ENCODE data around the gene ST7L.

Gene ST7L

DNA sequence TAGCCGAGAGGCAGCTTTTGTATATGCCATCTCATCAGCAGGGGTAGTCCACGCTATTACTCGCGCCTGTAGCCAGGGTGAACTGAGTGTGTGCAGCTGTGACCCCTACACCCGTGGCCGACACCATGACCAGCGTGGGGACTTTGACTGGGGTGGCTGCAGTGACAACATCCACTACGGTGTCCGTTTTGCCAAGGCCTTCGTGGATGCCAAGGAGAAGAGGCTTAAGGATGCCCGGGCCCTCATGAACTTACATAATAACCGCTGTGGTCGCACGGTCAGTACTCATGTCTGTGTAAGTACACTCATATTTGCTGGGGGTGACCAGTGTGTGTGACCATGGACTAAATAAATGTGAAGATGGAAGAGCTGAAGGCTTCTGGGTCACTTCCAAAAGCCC, 102.8 kb downstream of the ST7L start:
- TF ChIP-seq, protein P1, sequence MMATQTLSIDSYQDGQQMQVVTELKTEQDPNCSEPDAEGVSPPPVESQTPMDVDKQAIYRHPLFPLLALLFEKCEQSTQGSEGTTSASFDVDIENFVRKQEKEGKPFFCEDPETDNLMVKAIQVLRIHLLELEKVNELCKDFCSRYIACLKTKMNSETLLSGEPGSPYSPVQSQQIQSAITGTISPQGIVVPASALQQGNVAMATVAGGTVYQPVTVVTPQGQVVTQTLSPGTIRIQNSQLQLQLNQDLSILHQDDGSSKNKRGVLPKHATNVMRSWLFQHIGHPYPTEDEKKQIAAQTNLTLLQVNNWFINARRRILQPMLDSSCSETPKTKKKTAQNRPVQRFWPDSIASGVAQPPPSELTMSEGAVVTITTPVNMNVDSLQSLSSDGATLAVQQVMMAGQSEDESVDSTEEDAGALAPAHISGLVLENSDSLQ (IDR thresholded peaks at IDR 0.05) = no peak
- TF ChIP-seq LEF1 (IDR thresholded peaks at IDR 0.05; ENCODE audit: borderline replicate concordance) (no peak), FOXK2 (IDR thresholded peaks at IDR 0.05) (no peak), ELF4 (IDR thresholded peaks at IDR 0.05) (no peak), TARDBP (IDR thresholded peaks at IDR 0.05) (no peak), BHLHE40 (IDR thresholded peaks at IDR 0.05; ENCODE audit: borderline replicate concordance) (no peak), HDGF (IDR thresholded peaks at IDR 0.05; ENCODE audit: borderline replicate concordance) (no peak), L3MBTL2 (conservative IDR thresholded peaks at IDR 0.05) (no peak), FOXA1 (IDR thresholded peaks at IDR 0.05) (no peak), SUZ12 (IDR thresholded peaks at IDR 0.05) (no peak), CTBP1 (IDR thresholded peaks at IDR 0.05; ENCODE audit: borderline replicate concordance) (no peak), NFRKB (IDR thresholded peaks at IDR 0.05) (no peak), SP1 (IDR thresholded peaks at IDR 0.05) (no peak), ZNF384 (IDR thresholded peaks at IDR 0.05) (no peak), FOXM1 (IDR thresholded peaks at IDR 0.05; ENCODE audit: borderline replicate concordance) (no peak), ARNT (IDR thresholded peaks at IDR 0.05) (no peak)
- no peak for DNase-seq (ENCODE audit: extremely low spot score)
- POLR2A ChIA-PET = no interaction called here
- CTCF ChIA-PET = interaction anchor here (1.9 kb wide), 1 partner anchor 11 kb away, joined by 5 read pairs; no protein-coding TSS in a partner anchor

DNA sequence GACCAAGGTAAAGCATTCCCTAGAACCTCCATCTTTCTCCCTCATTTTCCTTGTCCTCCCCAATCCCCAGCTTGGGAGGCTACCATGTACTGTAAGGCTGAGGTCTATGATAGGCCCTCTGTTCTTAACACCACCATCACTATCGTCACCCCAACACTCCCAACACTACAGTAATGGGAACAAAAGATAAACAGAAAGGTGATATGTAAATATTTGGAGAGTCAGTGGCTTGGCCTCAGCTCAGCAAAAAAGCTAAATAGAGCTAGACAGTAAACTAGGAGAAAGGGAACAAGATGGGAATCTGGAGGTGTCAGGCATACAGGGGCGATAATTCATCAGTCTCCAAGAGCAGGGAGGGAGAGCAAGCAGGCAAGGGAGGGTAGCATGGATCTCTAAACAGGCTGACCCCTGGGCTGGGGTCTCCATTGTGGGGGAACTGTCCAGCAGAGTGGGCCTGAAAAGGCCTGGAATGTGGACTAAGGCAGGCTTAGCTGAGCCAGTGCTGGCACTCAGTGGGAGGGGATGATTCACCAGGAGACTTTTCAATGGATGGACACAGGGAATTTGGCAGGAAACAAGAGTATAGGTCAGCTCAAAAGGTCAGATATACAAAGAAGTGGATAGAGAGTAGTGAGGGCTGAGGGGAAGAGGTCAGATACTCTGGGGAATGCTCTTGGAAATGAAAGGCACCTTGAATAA, 103.5 kb downstream of the ST7L start:
- POLR2A ChIA-PET = no interaction called here
- TF ChIP-seq ZNF384 (IDR thresholded peaks at IDR 0.05) (no peak), NFRKB (IDR thresholded peaks at IDR 0.05) (no peak), TARDBP (IDR thresholded peaks at IDR 0.05) (no peak), FOXK2 (IDR thresholded peaks at IDR 0.05) (no peak), SP1 (IDR thresholded peaks at IDR 0.05) (no peak), FOXM1 (IDR thresholded peaks at IDR 0.05; ENCODE audit: borderline replicate concordance) (no peak), L3MBTL2 (conservative IDR thresholded peaks at IDR 0.05) (no peak), BHLHE40 (IDR thresholded peaks at IDR 0.05; ENCODE audit: borderline replicate concordance) (no peak), SUZ12 (IDR thresholded peaks at IDR 0.05) (no peak), ARNT (IDR thresholded peaks at IDR 0.05) (no peak), LEF1 (IDR thresholded peaks at IDR 0.05; ENCODE audit: borderline replicate concordance) (no peak), ELF4 (IDR thresholded peaks at IDR 0.05) (no peak), FOXA1 (IDR thresholded peaks at IDR 0.05) (no peak)
- TF ChIP-seq, protein P1 (IDR thresholded peaks at IDR 0.05) = no peak
- no peak for DNase-seq (ENCODE audit: extremely low spot score)
- CTCF ChIA-PET = interaction anchor here (1.9 kb wide), 1 partner anchor 11 kb away, joined by 5 read pairs; no protein-coding TSS in a partner anchor

DNA sequence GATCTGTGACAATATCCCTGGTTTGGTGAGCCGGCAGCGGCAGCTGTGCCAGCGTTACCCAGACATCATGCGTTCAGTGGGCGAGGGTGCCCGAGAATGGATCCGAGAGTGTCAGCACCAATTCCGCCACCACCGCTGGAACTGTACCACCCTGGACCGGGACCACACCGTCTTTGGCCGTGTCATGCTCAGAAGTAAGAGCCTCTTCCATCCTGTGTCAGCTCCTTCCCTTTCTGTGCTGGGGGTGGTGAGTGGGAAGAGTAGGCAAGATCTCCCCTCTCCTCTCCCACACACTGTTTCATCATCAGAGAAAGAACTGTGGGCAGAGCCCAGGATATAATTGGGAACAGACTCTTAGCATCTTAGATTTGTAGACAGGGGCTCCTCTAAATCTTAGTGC, 104.0 kb downstream of the ST7L start:
- CTCF ChIA-PET = interaction anchor here (1.9 kb wide), 1 partner anchor 10 kb away, joined by 5 read pairs; no protein-coding TSS in a partner anchor
- TF ChIP-seq SUZ12 (IDR thresholded peaks at IDR 0.05) = no peak
- TF ChIP-seq, protein P1 (IDR thresholded peaks at IDR 0.05) = no peak
- TF ChIP-seq TARDBP (IDR thresholded peaks at IDR 0.05) = no peak
- TF ChIP-seq FOXA1 (IDR thresholded peaks at IDR 0.05) = no peak
- TF ChIP-seq L3MBTL2 (conservative IDR thresholded peaks at IDR 0.05) = no peak
- no peak for DNase-seq (ENCODE audit: extremely low spot score)
- POLR2A ChIA-PET = no interaction called here

DNA sequence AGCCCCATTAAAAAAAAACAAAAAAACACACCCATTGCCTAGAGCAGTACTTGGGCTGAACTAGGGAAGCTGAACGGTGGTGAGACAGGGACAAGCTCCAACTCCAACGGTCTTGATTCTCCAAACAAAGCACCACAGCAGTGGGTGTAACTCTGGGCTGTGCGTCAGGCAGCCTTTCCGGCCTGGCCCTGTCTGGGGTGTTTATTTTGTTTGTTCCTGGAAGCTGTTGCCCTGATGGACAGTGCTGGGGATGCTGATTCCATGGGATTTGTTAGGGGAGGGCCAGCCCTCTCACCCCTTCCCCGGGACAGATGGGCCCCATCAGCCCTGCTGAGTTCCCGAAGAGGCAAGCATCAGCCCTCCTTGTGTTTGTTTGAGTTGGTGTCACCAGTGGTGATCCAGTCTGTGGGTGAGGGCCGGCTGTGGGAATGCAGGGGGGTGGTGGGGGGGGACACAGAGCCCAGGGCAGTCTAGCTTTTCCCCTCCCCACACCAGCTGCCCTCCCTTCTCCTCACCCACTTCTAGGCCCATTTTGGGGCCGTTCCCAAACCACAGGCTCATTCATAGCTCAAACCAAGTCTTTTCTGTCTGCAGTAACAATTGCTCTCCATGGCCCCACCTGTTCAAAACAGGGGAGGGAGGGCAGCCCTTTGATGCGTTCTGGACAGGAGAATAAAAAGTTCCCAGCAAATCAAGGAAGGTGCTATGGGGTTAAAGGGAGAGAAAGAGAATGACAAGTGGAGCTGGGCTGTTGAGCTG, 105.7 kb downstream of the ST7L start:
- ChIA-PET POLR2A (no interaction called here), CTCF (interaction anchor here (1.5 kb wide), 1 partner anchor 18 kb away, joined by 3 read pairs; no protein-coding TSS in a partner anchor)
- TF ChIP-seq LEF1 (IDR thresholded peaks at IDR 0.05; ENCODE audit: borderline replicate concordance) = no peak
- TF ChIP-seq FOXA1 (IDR thresholded peaks at IDR 0.05) = no peak
- TF ChIP-seq NFRKB (IDR thresholded peaks at IDR 0.05) = no peak
- TF ChIP-seq FOXK2 (IDR thresholded peaks at IDR 0.05) = no peak
- no peak for TF ChIP-seq CTBP1 (IDR thresholded peaks at IDR 0.05; ENCODE audit: borderline replicate concordance)
- no peak for TF ChIP-seq L3MBTL2 (conservative IDR thresholded peaks at IDR 0.05)
- no peak for TF ChIP-seq ELF4 (IDR thresholded peaks at IDR 0.05)
- no peak for TF ChIP-seq FOXM1 (IDR thresholded peaks at IDR 0.05; ENCODE audit: borderline replicate concordance)
- TF ChIP-seq BHLHE40 (IDR thresholded peaks at IDR 0.05; ENCODE audit: borderline replicate concordance) = no peak
- no peak for TF ChIP-seq TARDBP (IDR thresholded peaks at IDR 0.05)
- no peak for TF ChIP-seq HDGF (IDR thresholded peaks at IDR 0.05; ENCODE audit: borderline replicate concordance)
- TF ChIP-seq, protein P1 (IDR thresholded peaks at IDR 0.05) = no peak
- no peak for DNase-seq (ENCODE audit: extremely low spot score)

DNA sequence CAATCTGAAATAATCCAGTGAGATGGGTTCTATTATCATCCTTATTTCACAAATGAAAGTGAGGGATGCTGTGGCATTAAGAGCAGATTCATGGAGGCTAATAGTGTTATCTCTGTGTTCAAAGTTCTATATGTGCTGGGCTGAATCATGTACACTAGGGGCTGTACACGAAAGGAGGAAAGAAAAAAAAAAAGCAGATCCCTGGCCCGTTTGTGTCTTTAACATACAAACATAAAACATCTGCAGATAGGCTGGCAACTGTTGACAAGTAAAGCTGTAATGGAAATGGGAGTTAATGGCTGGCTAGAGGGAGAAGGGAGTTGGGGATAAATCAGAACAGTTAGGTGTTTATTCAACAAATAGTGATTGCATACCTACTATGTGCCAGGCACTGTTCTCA, 107.0 kb downstream of the ST7L start:
- ChIA-PET POLR2A (no interaction called here), CTCF (interaction anchor here (1.8 kb wide), 1 partner anchor 10 kb away, joined by 5 read pairs; no protein-coding TSS in a partner anchor)
- TF ChIP-seq FOXM1 (IDR thresholded peaks at IDR 0.05; ENCODE audit: borderline replicate concordance) (no peak), ARNT (IDR thresholded peaks at IDR 0.05) (no peak), TARDBP (IDR thresholded peaks at IDR 0.05) (no peak), FOXA1 (IDR thresholded peaks at IDR 0.05) (no peak), SUZ12 (IDR thresholded peaks at IDR 0.05) (no peak), CTBP1 (IDR thresholded peaks at IDR 0.05; ENCODE audit: borderline replicate concordance) (no peak), FOXK2 (IDR thresholded peaks at IDR 0.05) (no peak), ELF4 (IDR thresholded peaks at IDR 0.05) (no peak), LEF1 (IDR thresholded peaks at IDR 0.05; ENCODE audit: borderline replicate concordance) (no peak)
- no peak for DNase-seq (ENCODE audit: extremely low spot score)

Data from HEK293T (cell line).